Sigmoid colon (tissue), 4 donors: Measurements from ENCODE around the gene HECTD4.

Source experiments
- EP300 ChIP-seq, 4 donors: sonication (generic); formaldehyde crosslinking; IDR thresholded peaks; one replicate each; pipeline ENCODE4 v1.6.1; 2017; ENCODE audit warnings: antibody characterized with exemption in 4 of 4
- TF ChIP-seq, protein P1 (sequence below), 4 experiments: fragments of 450-650 bp in 3 of 4; fragments of 200-600 bp in 1 of 4; IDR thresholded peaks; one replicate each; pipeline ENCODE4 v1.5.1; 2016 to 2019; ENCODE audit warnings: antibody characterized with exemption in 4 of 4, mild to moderate bottlenecking in 3 of 4, moderate library complexity in 2 of 4

GRCh38 chr12:112172556-112173324, 209.5 kb downstream of the HECTD4 start:
- no peak for TF ChIP-seq EP300 (IDR thresholded peaks at IDR 0.05)
- TF ChIP-seq, protein P1, sequence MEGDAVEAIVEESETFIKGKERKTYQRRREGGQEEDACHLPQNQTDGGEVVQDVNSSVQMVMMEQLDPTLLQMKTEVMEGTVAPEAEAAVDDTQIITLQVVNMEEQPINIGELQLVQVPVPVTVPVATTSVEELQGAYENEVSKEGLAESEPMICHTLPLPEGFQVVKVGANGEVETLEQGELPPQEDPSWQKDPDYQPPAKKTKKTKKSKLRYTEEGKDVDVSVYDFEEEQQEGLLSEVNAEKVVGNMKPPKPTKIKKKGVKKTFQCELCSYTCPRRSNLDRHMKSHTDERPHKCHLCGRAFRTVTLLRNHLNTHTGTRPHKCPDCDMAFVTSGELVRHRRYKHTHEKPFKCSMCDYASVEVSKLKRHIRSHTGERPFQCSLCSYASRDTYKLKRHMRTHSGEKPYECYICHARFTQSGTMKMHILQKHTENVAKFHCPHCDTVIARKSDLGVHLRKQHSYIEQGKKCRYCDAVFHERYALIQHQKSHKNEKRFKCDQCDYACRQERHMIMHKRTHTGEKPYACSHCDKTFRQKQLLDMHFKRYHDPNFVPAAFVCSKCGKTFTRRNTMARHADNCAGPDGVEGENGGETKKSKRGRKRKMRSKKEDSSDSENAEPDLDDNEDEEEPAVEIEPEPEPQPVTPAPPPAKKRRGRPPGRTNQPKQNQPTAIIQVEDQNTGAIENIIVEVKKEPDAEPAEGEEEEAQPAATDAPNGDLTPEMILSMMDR (IDR thresholded peaks at IDR 0.05): no peak
